Left hindlimb (tissue), 1 donor: ENCODE measurements around the gene MS4A7.

Experiments used
- DNase-seq: peaks from one replicate; pipeline ENCODE4 v3.0.0-alpha.2; 2018

MS4A7 gene

DNA sequence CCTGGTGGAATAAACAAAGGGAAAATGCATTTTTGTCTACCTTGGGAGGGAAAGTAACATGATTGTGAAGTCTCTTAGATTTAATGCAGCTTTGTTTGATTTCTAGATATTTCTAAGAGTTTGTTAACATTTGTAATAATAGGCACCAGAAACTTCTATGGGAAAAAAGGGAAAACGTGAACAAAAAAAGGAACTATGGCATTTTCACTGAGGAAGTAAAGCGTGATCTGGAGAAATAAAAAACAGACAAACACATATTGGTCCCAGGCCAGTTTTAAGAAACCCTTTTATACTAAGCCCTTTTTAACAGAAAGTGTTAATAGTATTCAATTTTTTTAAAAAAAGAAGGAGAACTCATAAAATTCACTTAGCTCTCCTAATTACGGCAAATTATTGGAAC lies 6.9 kb upstream of the MS4A7 start:
- no peak for DNase-seq

DNA sequence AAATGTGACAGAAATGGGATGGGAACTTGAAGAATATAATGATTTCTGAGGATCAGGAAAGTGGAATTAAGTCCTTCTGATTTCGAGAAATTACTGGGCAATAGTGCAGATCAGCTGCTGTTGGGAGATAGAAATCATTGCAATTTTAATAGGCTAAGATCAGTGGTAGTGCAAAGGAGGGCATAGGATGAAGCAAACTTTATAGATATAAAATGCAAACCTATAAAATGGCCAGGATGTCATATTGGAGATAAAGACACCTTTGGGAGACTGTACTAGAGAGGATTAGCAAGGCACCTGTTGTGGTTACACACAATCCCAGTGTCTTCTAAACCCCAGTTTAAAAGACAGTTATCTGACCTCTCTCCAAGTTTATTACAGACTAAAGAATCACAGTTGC lies 6.5 kb upstream of the MS4A7 start:
- no peak for DNase-seq

- DNase-seq: no peak
These were observed 5.6 kb upstream of the MS4A7 start for GRCh38 chr11:60372767-60373166.

GRCh38 chr11:60375316-60375715 lies 3.0 kb upstream of the MS4A7 start:
- no peak for DNase-seq

- no peak for DNase-seq
These were observed 1.7 kb upstream of the MS4A7 start for GRCh38 chr11:60376601-60377000.

DNA sequence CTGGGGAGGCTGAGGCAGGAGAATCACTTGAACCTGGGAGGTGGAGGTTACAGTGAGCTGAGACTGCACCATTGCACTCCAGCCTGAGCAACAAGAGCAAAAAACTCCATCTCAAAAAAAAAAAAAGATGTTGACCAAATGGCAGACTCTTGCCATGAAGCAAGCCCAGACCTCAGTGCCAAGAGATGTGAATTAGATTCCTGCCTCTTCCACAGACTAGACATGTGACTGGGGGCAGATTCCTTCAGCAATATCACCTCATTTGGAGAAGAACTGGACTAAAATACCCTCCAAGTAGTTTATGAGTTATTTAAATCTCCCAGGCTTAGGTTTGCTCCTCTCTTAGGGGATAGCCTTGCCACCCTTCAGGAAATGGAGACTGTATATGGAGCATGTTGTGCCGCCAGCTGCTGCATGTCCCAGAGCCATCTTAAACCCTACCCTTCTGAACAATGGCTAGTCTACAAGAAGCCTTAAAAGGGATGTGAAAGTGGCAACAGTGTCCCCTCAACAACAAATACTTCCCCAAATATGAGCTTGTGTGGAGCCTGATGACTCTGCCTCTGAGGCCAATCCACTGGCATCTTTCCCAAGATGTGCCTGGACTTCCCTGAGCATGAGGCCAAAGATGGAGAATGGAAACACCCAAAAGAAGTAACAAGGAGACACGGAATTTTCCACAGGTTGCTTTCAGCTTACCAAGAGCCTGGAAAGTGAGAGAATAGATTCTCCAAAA lies 763 bp upstream of the MS4A7 start:
- no peak for DNase-seq

DNA sequence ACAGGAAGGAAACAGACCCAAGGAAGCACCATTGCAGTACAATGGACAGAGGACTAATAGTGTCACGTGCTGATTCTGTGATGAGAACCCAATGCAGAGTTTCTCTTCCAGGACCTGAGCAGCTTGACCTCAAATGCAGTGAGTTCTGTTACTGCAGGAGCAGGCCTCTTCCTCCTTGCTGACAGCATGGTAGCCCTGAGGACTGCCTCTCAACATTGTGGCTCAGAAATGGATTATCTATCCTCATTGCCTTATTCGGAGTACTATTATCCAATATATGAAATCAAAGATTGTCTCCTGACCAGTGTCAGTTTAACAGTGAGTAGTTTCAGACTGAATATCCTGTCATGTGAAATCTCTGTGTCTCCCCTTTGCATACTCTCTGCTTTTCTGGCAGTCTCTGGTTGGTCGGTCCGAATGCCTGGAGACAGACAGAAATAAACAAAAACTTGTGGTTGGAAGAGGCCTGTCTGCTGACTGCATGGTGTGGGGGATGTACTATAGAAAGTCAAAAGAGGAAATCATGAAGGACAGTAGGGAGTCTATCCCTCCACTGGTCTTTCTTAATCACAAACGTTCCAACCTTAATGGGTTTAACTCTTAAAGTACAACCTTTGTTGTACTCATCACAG lies 11.1 kb downstream of the MS4A7 start:
- no peak for DNase-seq

DNA sequence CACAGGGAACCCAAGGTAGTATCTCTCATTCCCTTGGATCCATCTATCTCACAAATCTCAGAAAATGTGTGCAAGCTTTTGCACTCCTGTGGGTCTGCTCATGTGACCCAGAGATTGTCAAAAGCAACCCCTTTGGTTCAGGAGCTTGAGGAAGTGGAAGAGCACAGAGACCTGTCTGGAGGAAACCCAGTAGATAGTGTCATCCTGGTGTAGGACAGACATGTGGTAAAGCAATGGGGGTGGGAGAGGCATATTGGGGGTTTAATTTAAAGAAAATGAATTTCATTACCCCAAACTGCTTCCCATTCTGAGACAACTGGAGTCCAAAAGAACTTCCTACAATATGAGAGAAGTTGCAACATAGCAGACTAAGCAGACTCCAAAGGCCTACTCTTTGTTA lies 12.1 kb downstream of the MS4A7 start:
- DNase-seq: no peak

DNA sequence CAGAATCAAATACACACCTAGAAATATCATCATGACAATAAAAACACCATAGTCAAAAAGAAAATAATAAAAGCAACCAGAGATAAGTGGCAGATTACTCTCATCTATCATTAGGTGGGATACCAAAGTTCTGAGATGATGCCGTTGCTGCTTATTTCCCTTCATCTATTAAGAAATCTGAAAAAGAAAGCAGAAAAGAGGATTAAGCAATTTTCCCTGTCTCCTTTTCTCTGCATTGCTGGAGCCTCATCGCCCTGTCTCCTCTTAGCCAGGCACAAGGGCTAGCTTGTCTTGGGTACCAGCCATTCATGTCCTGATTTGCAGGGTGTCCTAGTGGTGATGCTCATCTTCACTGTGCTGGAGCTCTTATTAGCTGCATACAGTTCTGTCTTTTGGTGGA lies 14.0 kb downstream of the MS4A7 start:
- no peak for DNase-seq

DNA sequence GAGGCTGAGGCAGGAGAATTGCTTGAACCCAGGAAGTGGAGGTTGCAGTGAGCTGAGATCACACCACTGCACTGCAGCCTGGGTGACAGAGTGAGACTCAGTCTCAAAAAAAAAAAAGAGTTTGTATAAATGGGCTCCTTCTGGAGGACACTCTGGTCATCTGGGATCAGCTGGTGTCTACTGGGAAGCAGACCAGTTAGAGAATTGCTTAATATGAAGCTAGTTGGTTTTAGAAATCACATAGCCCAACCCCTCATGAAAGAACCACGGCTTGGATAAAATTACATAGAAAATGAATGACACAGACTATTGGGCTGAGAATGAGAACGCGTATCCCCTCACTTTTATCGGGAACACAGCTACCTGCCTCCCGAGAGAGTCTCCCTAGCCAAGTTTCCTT lies 14.7 kb downstream of the MS4A7 start:
- DNase-seq: no peak

- DNase-seq: no peak
These were observed 16.5 kb downstream of the MS4A7 start for GRCh38 chr11:60394666-60395380.

DNA sequence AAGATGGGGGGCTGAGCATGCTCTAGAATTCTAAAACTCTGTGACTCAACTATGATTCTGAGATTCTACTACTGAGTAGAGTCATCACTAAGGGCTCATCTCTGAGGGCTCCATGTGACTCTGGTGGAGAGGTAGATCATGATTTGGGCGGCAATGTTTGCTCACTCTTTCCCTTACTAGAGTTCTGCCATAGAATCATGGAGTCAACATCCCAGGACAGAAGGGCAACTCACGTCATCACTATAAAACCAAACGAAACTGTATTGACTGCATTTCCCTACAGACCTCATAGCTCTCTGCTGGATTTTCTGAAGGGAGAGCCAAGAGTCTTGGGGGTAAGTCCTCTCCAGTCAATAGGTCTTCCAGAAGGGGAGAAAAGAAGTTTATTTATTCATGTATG lies 18.1 kb downstream of the MS4A7 start, which contains the start of gene MS4A14:
MS4A14 (plus strand) TSS at position 78 of the 400 bp plus-strand sequence; CDS start at position 198, 120 bp downstream.
- no peak for DNase-seq

DNA sequence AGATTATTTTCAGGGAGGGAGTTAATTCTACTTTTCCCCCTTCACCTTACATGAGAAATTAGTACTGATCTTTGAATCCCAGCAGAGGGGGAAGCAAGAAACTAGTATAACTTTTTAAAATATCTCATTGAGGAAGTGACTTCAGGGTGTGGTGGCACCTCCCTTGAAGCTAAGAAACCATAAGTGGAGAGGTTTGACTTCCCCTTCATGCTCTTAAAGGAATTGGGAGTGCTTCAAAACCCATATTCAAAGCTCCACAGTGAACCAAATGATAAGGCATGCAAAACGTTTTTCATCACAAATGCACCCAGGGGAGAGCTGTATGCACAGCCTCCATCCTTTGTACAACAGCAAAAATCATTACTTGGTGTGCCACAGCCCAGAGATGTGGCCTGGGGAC lies 18.5 kb downstream of the MS4A7 start:
- DNase-seq: no peak

GRCh38 chr11:60420015-60420414 lies 41.7 kb downstream of the MS4A7 start:
- no peak for DNase-seq

GRCh38 chr11:60422609-60423008 lies 44.3 kb downstream of the MS4A7 start:
- no peak for DNase-seq

DNA sequence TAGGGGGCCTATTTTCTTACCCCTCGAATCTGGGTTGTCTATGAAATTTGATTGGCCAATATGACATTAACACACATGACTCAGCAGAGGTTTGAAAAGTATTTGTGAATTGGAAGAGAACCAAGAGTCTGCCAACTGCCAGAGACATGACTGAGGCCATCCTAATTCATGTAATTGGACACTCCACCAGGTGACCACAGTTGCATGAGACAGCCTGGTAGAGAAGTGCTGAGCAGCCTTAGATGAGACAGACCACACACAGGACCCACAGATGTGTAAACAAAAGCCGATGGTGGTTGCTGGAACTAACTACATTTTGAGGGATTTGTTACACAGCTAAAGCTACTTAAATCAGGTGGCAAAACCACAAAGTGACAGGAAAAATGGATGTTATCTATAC lies 50.2 kb downstream of the MS4A7 start:
- DNase-seq: no peak

DNA sequence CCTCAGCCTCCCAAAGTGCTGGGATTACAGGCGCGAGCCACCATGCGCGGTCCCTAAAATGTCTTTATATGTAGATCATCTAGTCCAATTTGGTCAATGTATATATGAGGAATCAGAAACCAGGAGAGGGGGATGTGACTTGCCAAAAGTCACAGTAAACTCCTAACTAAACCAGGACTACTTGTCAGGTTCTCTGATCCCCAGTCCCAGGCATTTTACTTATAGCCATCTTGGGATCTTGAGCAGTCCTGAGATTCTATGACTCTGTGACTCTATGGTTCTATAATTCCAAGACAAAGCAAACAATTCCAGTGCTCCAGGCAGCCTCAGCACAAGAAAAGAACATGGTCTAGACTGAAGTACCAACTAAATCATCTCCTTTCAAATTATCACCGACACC lies 50.9 kb downstream of the MS4A7 start, which contains the start of gene MS4A5:
MS4A5 (plus strand) TSS at position 301 of the 400 bp plus-strand sequence. CDS start 103 bp downstream, outside the sequence.
- no peak for DNase-seq

- no peak for DNase-seq
These were observed 52.9 kb downstream of the MS4A7 start for GRCh38 chr11:60431251-60431650.

- no peak for DNase-seq
These were observed 55.1 kb downstream of the MS4A7 start for GRCh38 chr11:60433401-60433800.
